ENCODE measurements around the gene YAP1. TPM values are rescaled to one million over a fixed set of nuclear protein-coding genes. Genes with fewer than 3 reads are reported as not detected.

Gene YAP1
- total RNA-seq, 1 experiment from 2014 or later, result 158 TPM

- no peak for DNase-seq (ENCODE audit: unreplicated experiment)
- Mint-ChIP-seq H3K27ac (ENCODE audit: low read depth, unreplicated experiment) (no peak overlapping the region), H3K9me3 (ENCODE audit: unreplicated experiment) (no peaks in the 10 kb centered on the region), H3K4me3 (ENCODE audit: unreplicated experiment) (no peak overlapping the region), H3K36me3 (ENCODE audit: insufficient read depth, unreplicated experiment) (peaks cover 61% of the 10 kb centered on the region), H3K4me1 (ENCODE audit: insufficient read depth, unreplicated experiment) (peaks cover 17% of the 10 kb centered on the region), H3K27me3 (ENCODE audit: insufficient read depth, unreplicated experiment) (no peaks in the 10 kb centered on the region)
- intact Hi-C loops (cut with micrococcal nuclease), result no loop called here
- no TSS peak for BruUV-seq (replicated peaks)
- ChIA-PET POLR2A (interaction anchor here (0.7 to 1.7 kb wide), 4 partner anchors 11 to 569 kb away, joined by 3 to 9 read pairs (median 6); no protein-coding TSS in a partner anchor), CTCF (no interaction called here)
- no peak for TF ChIP-seq CTCF (IDR thresholded peaks at IDR 0.05; ENCODE audit: unreplicated experiment)
These were observed 84.7 kb downstream of the YAP1 start for GRCh38 chr11:102194990-102195389.

- Mint-ChIP-seq H3K27ac (ENCODE audit: low read depth, unreplicated experiment) (peak overlapping the region; percentile 17), H3K4me3 (ENCODE audit: unreplicated experiment) (no peak overlapping the region), H3K4me1 (ENCODE audit: insufficient read depth, unreplicated experiment) (peaks cover 22% of the 10 kb centered on the region), H3K27me3 (ENCODE audit: insufficient read depth, unreplicated experiment) (no peaks in the 10 kb centered on the region), H3K9me3 (ENCODE audit: unreplicated experiment) (no peaks in the 10 kb centered on the region), H3K36me3 (ENCODE audit: insufficient read depth, unreplicated experiment) (peaks cover 57% of the 10 kb centered on the region)
- intact Hi-C loops (cut with micrococcal nuclease), result no loop called here
- POLR2A ChIA-PET, result interaction anchor here (1.0 kb wide), 1 partner anchor 8 kb away, joined by 6 read pairs; no protein-coding TSS in a partner anchor
- CTCF ChIA-PET, result no interaction called here
- DNase-seq (ENCODE audit: unreplicated experiment), result no peak
- no peak for TF ChIP-seq CTCF (IDR thresholded peaks at IDR 0.05; ENCODE audit: unreplicated experiment)
- no TSS peak for BruUV-seq (replicated peaks)
These were observed 86.1 kb downstream of the YAP1 start for GRCh38 chr11:102196351-102196750.

GRCh38 chr11:102196816-102197215 is 86.6 kb downstream of the YAP1 start:
- BruUV-seq (replicated peaks), result no TSS peak
- H3K4me1 Mint-ChIP-seq (ENCODE audit: insufficient read depth, unreplicated experiment), result peaks cover 18% of the 10 kb centered on the region
- TF ChIP-seq CTCF (IDR thresholded peaks at IDR 0.05; ENCODE audit: unreplicated experiment), result no peak
- no peaks in the 10 kb centered on the region for H3K27me3 Mint-ChIP-seq (ENCODE audit: insufficient read depth, unreplicated experiment)
- H3K27ac Mint-ChIP-seq (ENCODE audit: low read depth, unreplicated experiment), result peak overlapping the region; percentile 17
- intact Hi-C loops (cut with micrococcal nuclease), result no loop called here
- CTCF ChIA-PET, result interaction anchor here (0.8 to 2.1 kb wide), 2 partner anchors 72 to 171 kb away, joined by 3 to 10 read pairs; no protein-coding TSS in a partner anchor
- H3K9me3 Mint-ChIP-seq (ENCODE audit: unreplicated experiment), result no peaks in the 10 kb centered on the region
- POLR2A ChIA-PET, result interaction anchor here (0.6 to 1.8 kb wide), 4 partner anchors 9 to 46 kb away, joined by 3 to 6 read pairs (median 6); no protein-coding TSS in a partner anchor
- no peak overlapping the region for H3K4me3 Mint-ChIP-seq (ENCODE audit: unreplicated experiment)
- H3K36me3 Mint-ChIP-seq (ENCODE audit: insufficient read depth, unreplicated experiment), result peaks cover 54% of the 10 kb centered on the region
- no peak for DNase-seq (ENCODE audit: unreplicated experiment)

GRCh38 chr11:102197670-102198139 is 87.5 kb downstream of the YAP1 start:
- H3K27me3 Mint-ChIP-seq (ENCODE audit: insufficient read depth, unreplicated experiment), result no peaks in the 10 kb centered on the region
- H3K4me3 Mint-ChIP-seq (ENCODE audit: unreplicated experiment), result no peak overlapping the region
- H3K4me1 Mint-ChIP-seq (ENCODE audit: insufficient read depth, unreplicated experiment), result peaks cover 18% of the 10 kb centered on the region
- intact Hi-C loops (cut with micrococcal nuclease), result no loop called here
- H3K27ac Mint-ChIP-seq (ENCODE audit: low read depth, unreplicated experiment), result no peak overlapping the region
- POLR2A ChIA-PET, result interaction anchor here (0.6 to 1.8 kb wide), 4 partner anchors 10 to 45 kb away, joined by 3 to 7 read pairs (median 6); no protein-coding TSS in a partner anchor
- TF ChIP-seq CTCF (IDR thresholded peaks at IDR 0.05; ENCODE audit: unreplicated experiment), result no peak
- CTCF ChIA-PET, result interaction anchor here (0.8 to 2.1 kb wide), 4 partner anchors 9 to 172 kb away, joined by 3 to 10 read pairs (median 4); no protein-coding TSS in a partner anchor
- H3K36me3 Mint-ChIP-seq (ENCODE audit: insufficient read depth, unreplicated experiment), result peaks cover 63% of the 10 kb centered on the region
- no peaks in the 10 kb centered on the region for H3K9me3 Mint-ChIP-seq (ENCODE audit: unreplicated experiment)
- BruUV-seq (replicated peaks), result no TSS peak
- DNase-seq (ENCODE audit: unreplicated experiment), result no peak

Measured in MCF 10A (cell line).